ENCODE measurements around the gene C10orf105.

DNA sequence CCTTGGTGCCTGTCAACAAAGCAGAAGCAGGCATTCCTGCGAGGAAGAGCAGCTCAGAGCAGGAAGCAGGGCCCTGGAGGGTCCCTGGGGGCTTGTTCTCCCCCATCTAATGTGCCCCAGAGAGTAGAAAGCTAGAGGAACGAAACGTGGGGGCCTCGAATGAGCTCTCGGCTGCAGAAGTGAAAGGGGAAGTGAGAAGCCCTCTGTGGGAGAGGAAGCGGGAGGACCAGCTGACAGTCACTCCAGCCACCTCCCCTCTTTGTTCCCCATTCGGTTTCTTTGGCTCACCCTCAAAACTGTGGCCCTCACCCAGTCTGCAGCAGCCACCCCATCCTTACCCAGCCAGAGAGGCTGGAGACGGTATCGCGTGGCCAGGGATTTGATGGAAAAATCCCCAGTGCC lies 25.0 kb downstream of the C10orf105 start:
- TF ChIP-seq, protein P1, sequence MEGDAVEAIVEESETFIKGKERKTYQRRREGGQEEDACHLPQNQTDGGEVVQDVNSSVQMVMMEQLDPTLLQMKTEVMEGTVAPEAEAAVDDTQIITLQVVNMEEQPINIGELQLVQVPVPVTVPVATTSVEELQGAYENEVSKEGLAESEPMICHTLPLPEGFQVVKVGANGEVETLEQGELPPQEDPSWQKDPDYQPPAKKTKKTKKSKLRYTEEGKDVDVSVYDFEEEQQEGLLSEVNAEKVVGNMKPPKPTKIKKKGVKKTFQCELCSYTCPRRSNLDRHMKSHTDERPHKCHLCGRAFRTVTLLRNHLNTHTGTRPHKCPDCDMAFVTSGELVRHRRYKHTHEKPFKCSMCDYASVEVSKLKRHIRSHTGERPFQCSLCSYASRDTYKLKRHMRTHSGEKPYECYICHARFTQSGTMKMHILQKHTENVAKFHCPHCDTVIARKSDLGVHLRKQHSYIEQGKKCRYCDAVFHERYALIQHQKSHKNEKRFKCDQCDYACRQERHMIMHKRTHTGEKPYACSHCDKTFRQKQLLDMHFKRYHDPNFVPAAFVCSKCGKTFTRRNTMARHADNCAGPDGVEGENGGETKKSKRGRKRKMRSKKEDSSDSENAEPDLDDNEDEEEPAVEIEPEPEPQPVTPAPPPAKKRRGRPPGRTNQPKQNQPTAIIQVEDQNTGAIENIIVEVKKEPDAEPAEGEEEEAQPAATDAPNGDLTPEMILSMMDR (IDR thresholded peaks at IDR 0.05) = no peak
- no peak for TF ChIP-seq POLR2A (IDR thresholded peaks at IDR 0.05)

All from heart left ventricle (tissue), 13 donors.